ENCODE results near the gene LIMCH1.

- TF ChIP-seq CTCF (IDR thresholded peaks at IDR 0.05; ENCODE audit: insufficient read depth, low read depth, low read length) (no peak), EZH2 (IDR thresholded peaks at IDR 0.05; ENCODE audit: insufficient read depth, low read length) (no peak)
These were observed 75.4 kb downstream of the LIMCH1 start for GRCh38 chr4:41613386-41613785.
